ENCODE results near the gene DDIT4.
"Not testable (repeated sequence)": the region's sequence is repeated elsewhere in the genome, so short reads cannot be mapped to it uniquely, and the experiment has no call there.

Gene DDIT4

GRCh38 chr10:72267819-72268399 lies 5.8 kb upstream of the DDIT4 start:
- no peak for DNase-seq (ENCODE audit: low read depth)

- not testable (repeated sequence) for DNase-seq (ENCODE audit: low read depth)
These were observed 5.1 kb upstream of the DDIT4 start for GRCh38 chr10:72268475-72269200.

GRCh38 chr10:72270607-72271281 lies 3.0 kb upstream of the DDIT4 start:
- DNase-seq (ENCODE audit: low read depth), result no peak

- peak; percentile 98 for DNase-seq (ENCODE audit: low read depth)
These were observed 875 bp upstream of the DDIT4 start for GRCh38 chr10:72272689-72273409.

GRCh38 chr10:72274213-72274729 lies 547 bp downstream of the DDIT4 start:
- DNase-seq (ENCODE audit: low read depth), result no peak

GRCh38 chr10:72274730-72275350 lies 1.1 kb downstream of the DDIT4 start:
- DNase-seq (ENCODE audit: low read depth), result no peak

GRCh38 chr10:72275351-72276012 lies 1.8 kb downstream of the DDIT4 start:
- no peak for DNase-seq (ENCODE audit: low read depth)

GRCh38 chr10:72276013-72276387 lies 2.3 kb downstream of the DDIT4 start:
- DNase-seq (ENCODE audit: low read depth), result no peak

GRCh38 chr10:72276421-72277339 lies 3.0 kb downstream of the DDIT4 start:
- DNase-seq (ENCODE audit: low read depth), result no peak

GRCh38 chr10:72277340-72277995 lies 3.7 kb downstream of the DDIT4 start:
- no peak for DNase-seq (ENCODE audit: low read depth)

- no peak for DNase-seq (ENCODE audit: low read depth)
These were observed 4.4 kb downstream of the DDIT4 start for GRCh38 chr10:72277996-72278667.

GRCh38 chr10:72278668-72279393 lies 5.1 kb downstream of the DDIT4 start:
- no peak for DNase-seq (ENCODE audit: low read depth)

GRCh38 chr10:72279587-72279986 lies 5.9 kb downstream of the DDIT4 start:
- DNase-seq (ENCODE audit: low read depth), result not testable (repeated sequence)

- no peak for DNase-seq (ENCODE audit: low read depth)
These were observed 9.4 kb downstream of the DDIT4 start for GRCh38 chr10:72283131-72283530.

- DNase-seq (ENCODE audit: low read depth), result no peak
These were observed 12.3 kb downstream of the DDIT4 start for GRCh38 chr10:72285972-72286521.

- DNase-seq (ENCODE audit: low read depth), result no peak
These were observed 17.4 kb downstream of the DDIT4 start for GRCh38 chr10:72291019-72291532.

GRCh38 chr10:72292223-72292691 lies 18.5 kb downstream of the DDIT4 start:
- no peak for DNase-seq (ENCODE audit: low read depth)

Data from GM04504 (cell line).